Measurements from ENCODE around the gene ANKRD35. TPM values are rescaled to one million over a fixed set of nuclear protein-coding genes. Genes with fewer than 3 reads are reported as not detected.
"Not testable (repeated sequence)": the region's sequence is repeated elsewhere in the genome, so short reads cannot be mapped to it uniquely, and the experiment has no call there.

The ANKRD35 gene
- polyA plus RNA-seq, 1 donor (not counting 4 experiments of a cell fraction or from before 2014, with no cell fraction given) = 0.46 TPM

GRCh38 chr1:145843031-145843430 is 42.6 kb downstream of the ANKRD35 start:
- Histone ChIP-seq H4K20me1 (ENCODE audit: control insufficient read depth, extremely low read depth, insufficient read depth, low read length) (no peaks in the 10 kb centered on the region), H3K9ac (ENCODE audit: control insufficient read depth, extremely low read depth, insufficient read depth, low read length) (no peak overlapping the region), H3K9me1 (ENCODE audit: control insufficient read depth, extremely low read depth, insufficient read depth, low read length) (no peaks in the 10 kb centered on the region), H3K4me1 (ENCODE audit: control insufficient read depth, extremely low read depth, insufficient read depth, low read length) (peaks cover 11% of the 10 kb centered on the region), H3K4me2 (ENCODE audit: control insufficient read depth, extremely low read depth, insufficient read depth, low read depth, low read length) (no peak overlapping the region), H3K27me3 (ENCODE audit: control insufficient read depth, extremely low read depth, insufficient read depth, low read length) (no peaks in the 10 kb centered on the region), H3K4me3 (ENCODE audit: control insufficient read depth in 2 of 3, extremely low read depth in 1 of 3, insufficient read depth in 2 of 3, low read depth in 1 of 3, low read length in 3 of 3) (no peak overlapping the region), H2AFZ (ENCODE audit: control insufficient read depth, low read length) (no peak overlapping the region), H3K9me3 (ENCODE audit: control insufficient read depth, low read depth, low read length) (no peaks in the 10 kb centered on the region), H3K79me2 (ENCODE audit: control insufficient read depth, insufficient read depth, low read length) (no peaks in the 10 kb centered on the region), H3K36me3 (ENCODE audit: control insufficient read depth in 2 of 2, extremely low read depth in 1 of 2, insufficient read depth in 2 of 2, low read length in 2 of 2) (peaks cover 16 to 25% of the 10 kb centered on the region in 2 experiments), H3K27ac (ENCODE audit: control insufficient read depth, insufficient read depth, low read length) (no peak overlapping the region)
- dilution Hi-C loops (cut with MboI; ENCODE audit: extremely low pct_ligation_motif_present, low sequenced_read_pairs) = no loop called here
- TF ChIP-seq EZH2 (IDR thresholded peaks at IDR 0.05; ENCODE audit: low read length) (no peak), CTCF (optimal IDR thresholded peaks at IDR 0.05 in 1 of 3, IDR thresholded peaks at IDR 0.05 in 1 of 3, conservative IDR thresholded peaks at IDR 0.05 in 1 of 3; ENCODE audit: extremely low read depth in 1 of 3, insufficient read depth in 2 of 3, low read length in 3 of 3) (no peak)
- DNase-seq (ENCODE audit: low read depth, low spot score) = no peak
- no peak for FAIRE-seq

DNA sequence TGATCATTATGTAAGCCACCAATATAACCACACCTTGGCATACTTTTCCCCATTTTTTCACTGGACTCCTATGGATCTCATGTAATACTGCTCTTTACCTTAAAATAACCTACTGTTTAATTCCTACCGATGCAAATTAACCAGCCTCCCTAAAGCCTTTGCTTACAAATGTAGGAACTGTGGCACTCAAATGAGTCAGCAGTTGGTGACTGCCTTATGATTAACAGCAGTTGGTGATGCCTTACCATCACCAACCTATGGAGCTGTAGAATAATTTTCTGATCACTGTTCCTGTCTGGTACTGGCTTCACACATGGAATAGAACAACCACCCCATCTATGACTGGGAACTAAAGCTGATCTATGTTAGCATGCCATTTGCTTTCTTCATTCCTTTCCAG is 48.0 kb downstream of the ANKRD35 start:
- no peak overlapping the region for H3K27ac ChIP-seq (ENCODE audit: control insufficient read depth, insufficient read depth, low read length)
- H4K20me1 ChIP-seq (ENCODE audit: control insufficient read depth, extremely low read depth, insufficient read depth, low read length) = no peaks in the 10 kb centered on the region
- H3K9me3 ChIP-seq (ENCODE audit: control insufficient read depth, low read depth, low read length) = no peaks in the 10 kb centered on the region
- dilution Hi-C loops (cut with MboI; ENCODE audit: extremely low pct_ligation_motif_present, low sequenced_read_pairs) = no loop called here
- H3K4me3 ChIP-seq (ENCODE audit: control insufficient read depth in 2 of 3, extremely low read depth in 1 of 3, insufficient read depth in 2 of 3, low read depth in 1 of 3, low read length in 3 of 3) = no peak overlapping the region
- no peaks in the 10 kb centered on the region for H3K79me2 ChIP-seq (ENCODE audit: control insufficient read depth, insufficient read depth, low read length)
- H2AFZ ChIP-seq (ENCODE audit: control insufficient read depth, low read length) = no peak overlapping the region
- H3K27me3 ChIP-seq (ENCODE audit: control insufficient read depth, extremely low read depth, insufficient read depth, low read length) = no peaks in the 10 kb centered on the region
- peaks cover 32 to 51% of the 10 kb centered on the region in 2 experiments for H3K36me3 ChIP-seq (ENCODE audit: control insufficient read depth in 2 of 2, extremely low read depth in 1 of 2, insufficient read depth in 2 of 2, low read length in 2 of 2)
- no peaks in the 10 kb centered on the region for H3K4me1 ChIP-seq (ENCODE audit: control insufficient read depth, extremely low read depth, insufficient read depth, low read length)
- TF ChIP-seq CTCF (optimal IDR thresholded peaks at IDR 0.05 in 1 of 3, IDR thresholded peaks at IDR 0.05 in 1 of 3, conservative IDR thresholded peaks at IDR 0.05 in 1 of 3; ENCODE audit: extremely low read depth in 1 of 3, insufficient read depth in 2 of 3, low read length in 3 of 3) (no peak), EZH2 (IDR thresholded peaks at IDR 0.05; ENCODE audit: low read length) (no peak)
- no peak for DNase-seq (ENCODE audit: low read depth, low spot score)
- no peaks in the 10 kb centered on the region for H3K9me1 ChIP-seq (ENCODE audit: control insufficient read depth, extremely low read depth, insufficient read depth, low read length)
- FAIRE-seq = no peak
- no peak overlapping the region for H3K4me2 ChIP-seq (ENCODE audit: control insufficient read depth, extremely low read depth, insufficient read depth, low read depth, low read length)
- H3K9ac ChIP-seq (ENCODE audit: control insufficient read depth, extremely low read depth, insufficient read depth, low read length) = no peak overlapping the region

GRCh38 chr1:145830810-145831209 is 54.9 kb downstream of the ANKRD35 start:
- H4K20me1 ChIP-seq (ENCODE audit: control insufficient read depth, extremely low read depth, insufficient read depth, low read length); H3K4me1 ChIP-seq (ENCODE audit: control insufficient read depth, extremely low read depth, insufficient read depth, low read length); H3K4me3 ChIP-seq (ENCODE audit: control insufficient read depth in 2 of 3, extremely low read depth in 1 of 3, insufficient read depth in 2 of 3, low read depth in 1 of 3, low read length in 3 of 3); H3K4me2 ChIP-seq (ENCODE audit: control insufficient read depth, extremely low read depth, insufficient read depth, low read depth, low read length); H3K9me1 ChIP-seq (ENCODE audit: control insufficient read depth, extremely low read depth, insufficient read depth, low read length); H3K27me3 ChIP-seq (ENCODE audit: control insufficient read depth, extremely low read depth, insufficient read depth, low read length); H3K79me2 ChIP-seq (ENCODE audit: control insufficient read depth, insufficient read depth, low read length); H3K9ac ChIP-seq (ENCODE audit: control insufficient read depth, extremely low read depth, insufficient read depth, low read length); H2AFZ ChIP-seq (ENCODE audit: control insufficient read depth, low read length); FAIRE-seq; H3K9me3 ChIP-seq (ENCODE audit: control insufficient read depth, low read depth, low read length); dilution Hi-C loops (cut with MboI; ENCODE audit: extremely low pct_ligation_motif_present, low sequenced_read_pairs); H3K27ac ChIP-seq (ENCODE audit: control insufficient read depth, insufficient read depth, low read length); DNase-seq (ENCODE audit: low read depth, low spot score): not testable (repeated sequence)
- H3K36me3 ChIP-seq (ENCODE audit: control insufficient read depth in 2 of 2, extremely low read depth in 1 of 2, insufficient read depth in 2 of 2, low read length in 2 of 2) = peaks cover 32 to 44% of the 10 kb centered on the region in 2 experiments

Data from keratinocyte (primary cell).